ENCODE results near the gene PICALM. TPM values are rescaled to one million over a fixed set of nuclear protein-coding genes. Genes with fewer than 3 reads are reported as not detected.
"Not testable (repeated sequence)": the region's sequence is repeated elsewhere in the genome, so short reads cannot be mapped to it uniquely, and the experiment has no call there.

Gene PICALM
- total RNA-seq, 2 experiments from 2014 or later: 110 to 115 TPM

DNA sequence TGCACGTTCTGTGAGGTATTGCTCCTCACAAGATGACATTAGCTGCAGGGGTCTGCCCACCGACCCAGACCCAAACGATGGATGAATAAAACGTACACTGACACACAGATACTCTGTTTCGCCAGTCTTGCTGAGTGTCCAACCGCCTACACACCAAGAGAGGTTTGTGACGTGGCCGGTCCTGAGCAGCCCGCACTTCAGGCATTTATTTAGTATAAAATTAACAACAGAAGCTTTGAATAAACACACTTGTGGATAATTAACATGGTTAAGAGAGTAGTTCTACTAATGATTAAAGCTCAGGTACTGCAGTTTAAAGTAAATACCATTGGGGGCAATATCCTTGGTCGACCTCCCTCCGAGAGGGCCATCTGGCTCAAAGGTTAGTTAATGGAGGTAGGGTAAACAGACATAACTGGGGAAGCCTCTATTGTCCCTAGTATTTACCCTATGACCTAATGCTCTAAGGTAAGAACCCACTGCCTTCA is 138.0 kb downstream of the PICALM start:
- no peaks in the 10 kb centered on the region for H3K9me3 Mint-ChIP-seq (ENCODE audit: insufficient read depth)
- H3K36me3 Mint-ChIP-seq (ENCODE audit: low read depth): no peaks in the 10 kb centered on the region
- H3K27me3 Mint-ChIP-seq (ENCODE audit: low read depth): peaks cover 24% of the 10 kb centered on the region
- DNase-seq (no peak), ATAC-seq (no peak)
- H3K4me1 Mint-ChIP-seq (ENCODE audit: low read depth): no peaks in the 10 kb centered on the region
- H3K27ac Mint-ChIP-seq: no peak overlapping the region
- no peak overlapping the region for H3K4me3 Mint-ChIP-seq
- ChIA-PET CTCF (no interaction called here), POLR2A (no interaction called here)

DNA sequence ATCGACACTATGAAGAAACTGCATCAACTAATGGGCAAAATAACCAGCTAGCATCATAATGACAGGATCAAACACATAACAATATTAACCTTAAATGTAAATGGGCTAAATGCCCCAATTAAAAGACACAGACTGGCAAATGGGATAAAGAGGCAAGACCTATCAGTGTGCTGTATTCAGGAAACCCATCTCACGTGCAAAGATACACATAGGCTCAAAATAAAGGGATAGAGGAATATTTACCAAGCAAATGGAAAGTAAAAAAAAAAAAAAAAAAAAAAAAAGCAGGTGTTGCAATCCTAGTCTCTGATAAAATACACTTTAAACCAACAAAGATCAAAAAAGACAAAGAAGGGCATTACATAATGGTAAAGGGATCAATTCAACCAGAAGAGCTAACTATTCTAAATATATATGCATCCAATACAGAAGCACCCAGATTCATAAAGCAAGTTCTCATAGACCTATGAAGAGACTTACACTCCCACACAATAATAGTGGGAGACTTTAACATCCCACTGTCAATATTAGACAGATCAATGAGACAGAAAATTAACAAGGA is 142.2 kb downstream of the PICALM start:
- POLR2A ChIA-PET; DNase-seq; H3K9me3 Mint-ChIP-seq (ENCODE audit: insufficient read depth); H3K36me3 Mint-ChIP-seq (ENCODE audit: low read depth); H3K4me1 Mint-ChIP-seq (ENCODE audit: low read depth); ATAC-seq; H3K4me3 Mint-ChIP-seq; H3K27ac Mint-ChIP-seq; CTCF ChIA-PET: not testable (repeated sequence)
- H3K27me3 Mint-ChIP-seq (ENCODE audit: low read depth): peaks cover 26% of the 10 kb centered on the region

- H3K4me1 Mint-ChIP-seq (ENCODE audit: low read depth): no peaks in the 10 kb centered on the region
- peaks cover 16% of the 10 kb centered on the region for H3K27me3 Mint-ChIP-seq (ENCODE audit: low read depth)
- DNase-seq (no peak), ATAC-seq (no peak)
- ChIA-PET CTCF (no interaction called here), POLR2A (no interaction called here)
- no peak overlapping the region for H3K27ac Mint-ChIP-seq
- no peak overlapping the region for H3K4me3 Mint-ChIP-seq
- no peaks in the 10 kb centered on the region for H3K36me3 Mint-ChIP-seq (ENCODE audit: low read depth)
- H3K9me3 Mint-ChIP-seq (ENCODE audit: insufficient read depth): no peaks in the 10 kb centered on the region
Measured at GRCh38 chr11:85923455-85923854, 145.4 kb downstream of the PICALM start.

DNA sequence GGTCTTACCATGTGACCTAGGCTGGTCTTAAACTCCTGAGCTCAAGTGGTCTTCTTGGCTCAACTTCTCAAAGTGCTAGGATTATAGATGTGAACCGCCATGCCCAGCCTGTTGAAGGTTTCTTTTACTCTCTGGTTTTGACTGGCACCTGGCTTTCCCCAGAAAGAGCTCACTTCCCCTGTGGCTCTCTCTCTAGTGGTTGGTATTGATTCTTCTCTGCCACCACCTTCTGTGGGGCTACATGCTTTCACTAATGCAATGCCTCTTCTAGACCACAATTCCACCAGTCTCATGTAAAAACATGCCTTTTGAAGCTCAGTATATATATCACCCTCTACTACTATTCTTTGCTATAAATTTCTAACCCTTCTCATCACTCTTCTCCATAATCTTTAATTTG is 146.5 kb downstream of the PICALM start:
- DNase-seq: no peak

DNA sequence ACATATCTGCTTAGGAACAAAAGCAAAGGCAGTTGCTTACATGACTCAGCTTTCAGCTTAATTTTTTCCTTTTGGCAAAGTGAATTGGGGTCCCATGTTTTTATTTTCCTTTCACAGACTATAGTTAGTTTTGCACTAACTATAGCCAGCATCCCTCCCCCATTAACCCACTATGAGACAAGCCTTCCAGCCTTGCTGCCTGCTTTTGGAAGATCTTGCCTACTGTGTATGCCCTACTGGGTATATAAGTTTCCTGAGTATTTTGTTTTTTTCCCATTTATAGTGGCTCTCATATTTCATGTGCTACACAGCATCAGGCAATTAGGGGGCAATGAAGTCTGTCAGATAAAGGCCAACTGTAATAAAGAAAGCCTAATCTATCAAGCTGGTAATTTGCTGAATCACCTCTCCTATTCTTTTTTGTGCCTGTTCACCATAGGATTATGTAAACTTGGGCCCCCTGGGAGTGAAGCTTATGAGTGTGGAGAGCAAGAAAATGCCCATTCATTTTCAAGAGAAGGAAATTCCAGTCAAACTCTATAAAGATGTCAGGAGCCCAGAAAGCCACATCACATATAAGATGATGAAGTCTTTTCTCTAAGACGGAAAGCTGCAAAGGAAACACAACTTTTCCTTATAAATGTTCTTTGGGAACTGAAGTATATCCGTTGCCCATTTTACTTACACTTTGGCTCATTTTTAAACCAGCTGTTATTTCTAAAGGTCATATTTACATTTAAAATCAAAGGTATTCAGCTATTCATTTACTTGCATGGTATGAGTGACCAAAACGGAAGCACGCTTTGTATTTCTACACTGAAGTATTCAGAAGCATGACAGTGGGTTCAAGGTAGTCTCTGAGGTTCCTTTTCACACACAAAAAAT is 149.7 kb downstream of the PICALM start:
- Mint-ChIP-seq H3K4me3 (no peak overlapping the region), H3K27ac (no peak overlapping the region), H3K27me3 (ENCODE audit: low read depth) (no peaks in the 10 kb centered on the region), H3K4me1 (ENCODE audit: low read depth) (no peaks in the 10 kb centered on the region), H3K9me3 (ENCODE audit: insufficient read depth) (no peaks in the 10 kb centered on the region), H3K36me3 (ENCODE audit: low read depth) (no peaks in the 10 kb centered on the region)
- DNase-seq: no peak
- ChIA-PET CTCF (interaction anchor here (1.2 kb wide), 1 partner anchor 275 kb away, joined by 3 read pairs; no protein-coding TSS in a partner anchor), POLR2A (no interaction called here)
- no peak for ATAC-seq

More for the DNA sequence above, 146.5 kb downstream of the PICALM start:
- Mint-ChIP-seq H3K4me1 (ENCODE audit: low read depth) (no peaks in the 10 kb centered on the region), H3K4me3 (no peak overlapping the region), H3K36me3 (ENCODE audit: low read depth) (no peaks in the 10 kb centered on the region), H3K9me3 (ENCODE audit: insufficient read depth) (no peaks in the 10 kb centered on the region), H3K27ac (no peak overlapping the region), H3K27me3 (ENCODE audit: low read depth) (peaks cover 8% of the 10 kb centered on the region)
- ChIA-PET POLR2A (interaction anchor here (0.7 kb wide), 1 partner anchor 51 kb away, joined by 3 read pairs; no protein-coding TSS in a partner anchor), CTCF (no interaction called here)
- no peak for ATAC-seq

- ChIA-PET CTCF (no interaction called here), POLR2A (no interaction called here)
- Mint-ChIP-seq H3K9me3 (ENCODE audit: insufficient read depth) (no peaks in the 10 kb centered on the region), H3K36me3 (ENCODE audit: low read depth) (no peaks in the 10 kb centered on the region), H3K27ac (no peak overlapping the region), H3K4me3 (no peak overlapping the region), H3K4me1 (ENCODE audit: low read depth) (no peaks in the 10 kb centered on the region), H3K27me3 (ENCODE audit: low read depth) (peaks cover 3% of the 10 kb centered on the region)
- no peak for ATAC-seq
- DNase-seq: no peak
Measured at GRCh38 chr11:85914425-85914824, 154.5 kb downstream of the PICALM start.

GRCh38 chr11:85913513-85913912 is 155.4 kb downstream of the PICALM start:
- POLR2A ChIA-PET: no interaction called here
- no peaks in the 10 kb centered on the region for H3K36me3 Mint-ChIP-seq (ENCODE audit: low read depth)
- CTCF ChIA-PET: no interaction called here
- H3K4me3 Mint-ChIP-seq: no peak overlapping the region
- no peaks in the 10 kb centered on the region for H3K9me3 Mint-ChIP-seq (ENCODE audit: insufficient read depth)
- ATAC-seq (no peak), DNase-seq (no peak)
- peaks cover 3% of the 10 kb centered on the region for H3K27me3 Mint-ChIP-seq (ENCODE audit: low read depth)
- H3K27ac Mint-ChIP-seq: no peak overlapping the region
- no peaks in the 10 kb centered on the region for H3K4me1 Mint-ChIP-seq (ENCODE audit: low read depth)

- Mint-ChIP-seq H3K4me3 (no peak overlapping the region), H3K4me1 (ENCODE audit: low read depth) (no peaks in the 10 kb centered on the region), H3K27ac (no peak overlapping the region), H3K27me3 (ENCODE audit: low read depth) (peaks cover 3% of the 10 kb centered on the region), H3K9me3 (ENCODE audit: insufficient read depth) (no peaks in the 10 kb centered on the region), H3K36me3 (ENCODE audit: low read depth) (no peaks in the 10 kb centered on the region)
- no peak for ATAC-seq
- no peak for DNase-seq
- ChIA-PET POLR2A (no interaction called here), CTCF (no interaction called here)
Measured at GRCh38 chr11:85912414-85912813, 156.5 kb downstream of the PICALM start.

Other genes with a start within 250 kb of the PICALM start
- gene CCDC83, start 213.7 kb downstream of the PICALM start, total RNA-seq: not detected
- gene EED, start 175.7 kb upstream of the PICALM start, total RNA-seq: 10 to 100 TPM; 44.8 to 48.3 TPM
- 10 to 100 TPM; 45.3 to 49.9 TPM for gene HIKESHI, start 233.2 kb upstream of the PICALM start, total RNA-seq

Measured in activated CD8-positive, alpha-beta T cell treated with anti-CD3 and anti-CD28 coated beads, Interleukin-2, amount 10 ng/mL, durations not matched to agents 7 days and 5 days (primary cell).